Stimulated activated naive CD8-positive, alpha-beta T cell treated with anti-CD3 and anti-CD28 coated beads, Interleukin-15, amount 100 ng/mL, for 72 hours (primary cell): ENCODE measurements around the gene INHBC.
"Not testable (repeated sequence)": the region's sequence is repeated elsewhere in the genome, so short reads cannot be mapped to it uniquely, and the experiment has no call there.

ENCODE experiments used
- ATAC-seq: fragments of 150-1000 bp; cut with Tn5 transposase; 2 replicates; pipeline ENCODE4 v1.10.0; 2021; ENCODE audit warnings: mild to moderate bottlenecking, moderate library complexity
- DNase-seq, 2 donors: peaks; one replicate each; pipeline ENCODE4 v3.0.0; 2021 to 2022
- H3K27ac Mint-ChIP-seq, 2 donors: one replicate each; pipeline ENCODE4 v1.8.0; 2022; ENCODE audit warnings: mild to moderate bottlenecking in 2 of 2, mixed read lengths in 2 of 2, moderate library complexity in 2 of 2
- H3K27me3 Mint-ChIP-seq: one replicate; pipeline ENCODE4 v1.8.0; 2022; ENCODE audit warnings: mixed read lengths
- H3K4me1 Mint-ChIP-seq: one replicate; pipeline ENCODE4 v1.8.0; 2022; ENCODE audit warnings: mild to moderate bottlenecking, mixed read lengths
- H3K4me3 Mint-ChIP-seq, 2 donors: one replicate each; pipeline ENCODE4 v1.8.0; 2022; ENCODE audit warnings: mild to moderate bottlenecking in 2 of 2, mixed read lengths in 2 of 2, moderate library complexity in 1 of 2
- H3K9me3 Mint-ChIP-seq, 2 donors: one replicate each; pipeline ENCODE4 v1.8.0; 2022; ENCODE audit warnings: mixed read lengths in 2 of 2

The INHBC gene

DNA sequence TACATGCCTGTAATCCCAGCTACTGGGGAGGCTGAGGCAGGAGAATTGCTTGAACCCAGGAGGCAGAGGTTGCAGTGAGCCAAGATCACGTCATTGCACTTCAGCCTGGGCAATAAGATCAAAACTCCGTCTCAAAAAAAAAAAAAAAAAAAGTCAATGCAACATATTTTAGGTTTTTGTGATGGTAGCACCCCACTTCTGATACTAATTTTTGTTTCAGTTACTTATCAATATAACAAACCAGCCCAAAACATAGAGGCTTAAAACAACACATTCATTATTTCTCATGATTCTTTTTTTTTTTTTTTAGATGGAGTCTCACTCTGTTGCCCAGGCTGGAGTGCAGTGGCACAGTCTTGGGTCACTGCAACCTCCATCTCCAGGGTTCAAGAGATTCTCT lies 6.8 kb downstream of the INHBC start:
- not testable (repeated sequence) for H3K4me1 Mint-ChIP-seq, ATAC-seq, H3K27me3 Mint-ChIP-seq, DNase-seq, H3K27ac Mint-ChIP-seq, H3K4me3 Mint-ChIP-seq
- peaks cover 0 to 15% of the 10 kb centered on the region in 2 donors for H3K9me3 Mint-ChIP-seq

DNA sequence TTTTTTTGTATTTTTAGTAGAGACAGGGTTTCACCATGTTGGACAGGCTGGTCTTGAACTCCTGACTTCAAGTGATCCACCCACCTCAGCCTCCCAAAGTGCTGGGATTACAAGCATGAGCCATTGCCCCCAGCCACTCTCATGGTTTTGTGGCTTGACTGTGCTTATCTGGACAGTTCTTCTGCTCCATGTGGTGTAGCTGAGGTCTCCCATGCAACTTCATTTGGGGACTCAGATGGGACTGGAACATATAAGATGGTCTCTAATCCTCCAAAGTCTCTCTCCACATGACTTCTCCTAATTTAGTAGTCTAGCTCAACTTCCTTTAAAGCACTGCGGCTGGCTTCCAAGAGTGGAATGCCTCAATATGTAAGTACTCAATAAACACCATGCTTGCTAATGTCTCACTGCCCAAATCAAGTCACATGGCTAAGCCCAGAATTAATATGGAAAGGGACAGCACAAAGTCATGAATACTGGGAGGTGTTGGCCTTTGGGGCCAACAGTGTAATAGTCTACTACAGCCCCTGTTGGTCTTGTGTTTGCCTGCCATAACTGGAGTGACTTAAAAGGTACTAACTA lies 7.4 kb downstream of the INHBC start:
- Mint-ChIP-seq H3K4me3 (no peak overlapping the region), H3K4me1 (no peaks in the 10 kb centered on the region), H3K27ac (no peak overlapping the region), H3K9me3 (peaks cover 0 to 15% of the 10 kb centered on the region in 2 donors), H3K27me3 (peaks cover 8% of the 10 kb centered on the region)
- ATAC-seq (no peak), DNase-seq (no peak)

DNA sequence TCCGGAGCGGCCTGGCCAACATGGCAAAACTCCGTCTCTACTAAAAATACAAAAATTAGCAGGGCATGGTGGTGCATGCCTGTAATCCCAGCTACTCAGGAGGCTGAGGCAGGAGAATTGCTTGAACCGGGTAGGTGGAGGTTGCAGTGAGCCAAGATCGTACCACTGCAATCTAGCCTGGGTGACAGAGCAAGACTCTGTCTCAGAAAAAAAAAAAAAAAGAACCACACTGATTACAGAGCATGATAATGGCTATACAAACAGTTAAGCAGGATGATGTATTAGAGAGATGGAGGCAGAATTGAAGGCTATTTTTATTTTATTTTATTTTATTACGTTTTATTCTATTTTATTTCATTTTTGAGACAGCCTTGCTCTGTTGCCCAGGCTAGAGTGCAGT lies 9.8 kb downstream of the INHBC start:
- H3K4me3 Mint-ChIP-seq, H3K27me3 Mint-ChIP-seq, H3K4me1 Mint-ChIP-seq, ATAC-seq, DNase-seq, H3K27ac Mint-ChIP-seq: not testable (repeated sequence)
- peaks cover 0 to 15% of the 10 kb centered on the region in 2 donors for H3K9me3 Mint-ChIP-seq

DNA sequence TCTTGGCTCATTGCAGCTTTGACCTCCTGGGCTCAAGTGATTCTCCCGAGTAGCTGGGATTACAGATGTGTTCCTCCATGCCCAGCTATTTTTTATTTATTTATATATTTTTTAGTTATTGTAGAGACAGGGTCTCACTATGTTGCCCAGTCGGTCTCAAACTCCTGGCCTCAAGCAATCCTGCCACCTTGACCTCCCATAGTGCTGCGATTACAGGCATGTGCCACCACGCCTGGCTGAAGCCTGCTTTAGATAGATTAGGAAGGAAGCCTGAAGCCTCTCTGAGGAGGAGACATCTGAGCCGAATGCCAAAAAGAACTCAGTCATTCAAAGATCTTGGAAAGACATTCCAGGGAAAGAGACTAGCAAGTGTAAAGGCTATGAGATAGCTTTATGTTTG lies 10.2 kb downstream of the INHBC start:
- no peak overlapping the region for H3K4me3 Mint-ChIP-seq
- H3K27me3 Mint-ChIP-seq: peaks cover 8% of the 10 kb centered on the region
- DNase-seq (no peak), ATAC-seq (no peak)
- H3K9me3 Mint-ChIP-seq: peaks cover 0 to 15% of the 10 kb centered on the region in 2 donors
- H3K27ac Mint-ChIP-seq: no peak overlapping the region
- H3K4me1 Mint-ChIP-seq: no peaks in the 10 kb centered on the region

DNA sequence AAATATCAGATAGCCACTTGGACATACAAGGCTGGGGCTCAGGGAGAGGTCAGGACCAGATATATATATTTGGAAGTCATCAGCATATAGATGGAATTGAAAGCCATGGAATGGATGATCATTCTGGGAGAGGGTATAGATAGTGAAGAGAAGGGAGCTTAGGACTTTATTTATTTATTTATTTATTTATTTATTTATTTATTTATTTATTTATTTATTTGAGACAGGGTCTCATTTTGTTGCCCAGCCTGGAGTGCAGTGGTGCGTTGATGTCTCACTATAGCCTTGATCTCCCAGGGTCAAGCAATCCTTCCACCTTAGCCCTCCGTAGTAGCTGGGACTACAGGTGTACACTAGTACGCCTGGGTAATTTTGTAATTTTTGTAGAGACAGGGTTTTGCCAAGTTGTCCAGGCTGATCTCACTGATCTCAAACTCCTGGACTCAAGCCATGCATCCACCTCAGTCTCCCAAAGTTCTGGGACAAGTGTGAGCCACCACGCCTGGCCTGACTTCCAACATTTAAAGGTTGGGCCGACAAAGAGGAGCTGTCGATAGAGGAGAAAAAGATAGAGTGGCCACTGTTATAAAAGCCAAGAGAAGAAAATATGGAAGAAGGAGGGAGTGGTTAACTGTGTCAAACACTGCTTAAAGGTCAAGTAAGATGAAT lies 11.8 kb downstream of the INHBC start:
- Mint-ChIP-seq H3K4me1 (no peaks in the 10 kb centered on the region), H3K9me3 (peaks cover 0 to 8% of the 10 kb centered on the region in 2 donors), H3K27ac (no peak overlapping the region), H3K27me3 (no peaks in the 10 kb centered on the region), H3K4me3 (no peak overlapping the region)
- ATAC-seq (no peak), DNase-seq (no peak)

DNA sequence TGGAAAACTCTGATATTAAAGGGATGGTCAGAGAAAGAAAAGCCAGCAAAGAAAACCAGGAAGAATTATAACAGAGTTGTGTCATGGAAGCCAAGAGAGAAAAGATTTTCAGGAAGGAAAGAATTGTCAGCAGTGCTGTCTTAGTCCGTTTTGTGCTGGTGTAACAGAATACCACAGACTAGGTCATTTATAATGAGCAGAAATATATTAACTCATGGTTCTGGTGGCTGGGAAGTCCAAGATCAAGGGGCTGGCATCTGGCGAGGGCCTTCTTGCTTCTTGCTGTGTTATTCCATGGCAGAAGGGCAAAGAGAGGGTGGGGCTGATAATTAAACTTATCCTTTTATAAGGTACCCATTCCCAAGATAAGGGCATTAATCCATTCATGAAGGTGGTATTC lies 14.1 kb downstream of the INHBC start:
- Mint-ChIP-seq H3K4me3 (no peak overlapping the region), H3K4me1 (peaks cover 15% of the 10 kb centered on the region), H3K27me3 (no peaks in the 10 kb centered on the region), H3K9me3 (no peaks in the 10 kb centered on the region), H3K27ac (no peak overlapping the region)
- ATAC-seq: no peak
- DNase-seq: no peak

DNA sequence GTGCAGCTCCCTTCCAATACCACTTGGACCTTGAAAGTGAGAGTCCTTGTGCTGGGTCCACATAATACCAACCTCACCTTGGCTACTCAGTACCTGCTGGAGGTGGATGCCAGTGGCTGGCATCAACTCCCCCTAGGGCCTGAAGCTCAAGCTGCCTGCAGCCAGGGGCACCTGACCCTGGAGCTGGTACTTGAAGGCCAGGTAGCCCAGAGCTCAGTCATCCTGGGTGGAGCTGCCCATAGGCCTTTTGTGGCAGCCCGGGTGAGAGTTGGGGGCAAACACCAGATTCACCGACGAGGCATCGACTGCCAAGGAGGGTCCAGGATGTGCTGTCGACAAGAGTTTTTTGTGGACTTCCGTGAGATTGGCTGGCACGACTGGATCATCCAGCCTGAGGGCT lies 14.8 kb downstream of the INHBC start:
- Mint-ChIP-seq H3K27ac (no peak overlapping the region), H3K9me3 (no peaks in the 10 kb centered on the region), H3K4me1 (peaks cover 16% of the 10 kb centered on the region), H3K27me3 (no peaks in the 10 kb centered on the region), H3K4me3 (no peak overlapping the region)
- DNase-seq (no peak), ATAC-seq (no peak)

DNA sequence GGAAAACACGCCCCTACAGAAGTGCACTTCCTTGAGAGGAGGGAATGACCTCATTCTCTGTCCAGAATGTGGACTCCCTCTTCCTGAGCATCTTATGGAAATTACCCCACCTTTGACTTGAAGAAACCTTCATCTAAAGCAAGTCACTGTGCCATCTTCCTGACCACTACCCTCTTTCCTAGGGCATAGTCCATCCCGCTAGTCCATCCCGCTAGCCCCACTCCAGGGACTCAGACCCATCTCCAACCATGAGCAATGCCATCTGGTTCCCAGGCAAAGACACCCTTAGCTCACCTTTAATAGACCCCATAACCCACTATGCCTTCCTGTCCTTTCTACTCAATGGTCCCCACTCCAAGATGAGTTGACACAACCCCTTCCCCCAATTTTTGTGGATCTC lies 15.5 kb downstream of the INHBC start:
- H3K27ac Mint-ChIP-seq: no peak overlapping the region
- ATAC-seq (no peak), DNase-seq (no peak)
- no peaks in the 10 kb centered on the region for H3K9me3 Mint-ChIP-seq
- no peak overlapping the region for H3K4me3 Mint-ChIP-seq
- H3K27me3 Mint-ChIP-seq: no peaks in the 10 kb centered on the region
- peaks cover 21% of the 10 kb centered on the region for H3K4me1 Mint-ChIP-seq

DNA sequence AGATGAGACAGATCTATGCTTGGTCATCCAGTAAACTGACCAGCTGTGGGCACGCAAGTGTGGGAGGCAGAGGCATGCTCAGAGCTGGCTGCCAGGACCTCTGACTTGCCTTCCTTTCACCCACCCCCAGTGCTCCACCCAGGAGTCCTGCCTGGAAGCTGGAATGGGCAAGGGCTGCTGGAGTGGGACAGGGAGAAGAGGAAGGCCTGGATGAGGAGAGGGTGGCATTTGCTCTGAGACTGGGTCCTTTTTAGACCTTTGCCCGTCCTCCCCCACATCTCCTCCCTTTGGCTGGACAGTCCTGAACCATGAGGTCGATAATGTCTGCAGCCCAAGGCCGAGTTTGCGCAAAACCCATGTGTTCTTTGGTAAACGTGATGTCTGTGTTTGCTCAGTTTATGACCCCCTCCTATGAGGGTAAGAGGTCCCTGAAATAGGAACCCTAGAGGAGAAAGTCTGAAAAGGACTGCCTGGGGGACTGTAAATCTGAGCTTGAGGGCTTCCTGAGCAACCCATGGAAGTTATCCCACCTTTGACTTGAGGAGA lies 16.7 kb downstream of the INHBC start:
- ATAC-seq (no peak), DNase-seq (no peak)
- no peaks in the 10 kb centered on the region for H3K27me3 Mint-ChIP-seq
- peaks cover 34% of the 10 kb centered on the region for H3K4me1 Mint-ChIP-seq
- no peak overlapping the region for H3K4me3 Mint-ChIP-seq
- no peaks in the 10 kb centered on the region for H3K9me3 Mint-ChIP-seq
- no peak overlapping the region for H3K27ac Mint-ChIP-seq

DNA sequence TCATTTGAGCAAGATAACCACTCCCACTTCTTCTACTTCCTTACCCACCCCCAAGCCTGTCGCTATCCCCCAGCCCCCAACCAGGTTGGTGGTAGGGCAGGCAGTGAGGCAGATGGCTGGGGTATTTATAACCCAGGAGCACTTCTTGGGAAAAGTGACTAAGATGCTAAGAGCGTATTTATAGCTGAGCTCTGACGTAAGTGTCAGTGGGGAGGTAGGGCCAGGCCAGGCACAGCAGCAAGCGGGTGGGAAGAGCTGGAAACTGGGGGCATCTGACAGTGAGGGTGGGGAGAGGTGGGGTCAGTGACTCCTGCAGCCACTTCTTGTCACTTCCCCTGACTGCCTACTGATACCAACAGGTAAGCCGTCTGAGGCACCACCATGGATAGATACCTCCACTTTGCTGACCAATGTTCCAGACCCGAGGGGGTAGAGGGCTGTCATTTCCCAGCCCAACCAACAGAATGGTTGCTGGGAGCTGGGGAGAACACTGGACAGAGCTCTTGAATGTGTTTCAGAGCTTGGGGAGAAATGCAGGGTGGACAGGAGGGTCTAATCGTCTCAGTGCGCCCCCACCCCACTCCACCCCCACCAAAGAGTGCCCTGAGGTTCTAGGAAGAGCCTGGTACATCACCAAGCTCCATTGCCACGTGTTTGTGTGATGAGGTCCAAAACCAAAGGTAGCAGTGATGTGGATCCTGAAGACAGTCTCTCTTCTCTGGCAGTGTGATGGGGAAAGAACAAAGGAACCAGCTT lies 17.8 kb downstream of the INHBC start:
- DNase-seq: no peak
- no peak for ATAC-seq
- H3K27me3 Mint-ChIP-seq: no peaks in the 10 kb centered on the region
- H3K4me3 Mint-ChIP-seq: peak overlapping the region in 1 of 2 donors; percentile 22
- peaks cover 44% of the 10 kb centered on the region for H3K4me1 Mint-ChIP-seq
- no peak overlapping the region for H3K27ac Mint-ChIP-seq
- H3K9me3 Mint-ChIP-seq: no peaks in the 10 kb centered on the region

DNA sequence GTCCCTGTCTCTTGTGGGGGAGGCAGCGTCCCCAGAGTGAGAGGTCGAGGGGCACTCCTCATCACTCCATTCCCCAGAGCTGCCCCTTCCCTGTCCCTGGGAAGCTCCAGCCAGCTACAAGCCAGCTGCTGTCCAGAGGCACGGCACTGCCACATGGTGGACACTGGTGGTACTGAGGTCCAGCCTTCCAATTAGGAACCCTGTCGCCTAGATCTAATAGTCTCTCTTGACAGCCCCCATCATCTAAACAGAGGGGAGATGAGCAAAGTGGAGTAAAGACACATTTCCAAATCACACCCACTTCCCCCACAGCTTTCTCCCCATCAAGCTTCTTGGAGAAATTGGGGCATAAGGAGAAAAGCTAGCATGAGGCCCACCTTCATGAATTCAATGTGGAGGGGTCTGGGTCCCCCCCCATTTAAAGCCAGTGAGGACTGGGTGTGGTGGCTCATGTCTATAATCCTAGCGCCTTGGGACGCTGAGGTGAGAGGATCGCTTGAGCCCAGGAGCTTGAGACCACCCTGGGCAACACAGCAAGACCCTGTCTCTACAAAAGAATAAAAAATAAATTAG lies 18.4 kb downstream of the INHBC start:
- no peaks in the 10 kb centered on the region for H3K9me3 Mint-ChIP-seq
- peak overlapping the region in 1 of 2 donors; percentile 93 for H3K27ac Mint-ChIP-seq
- DNase-seq (peak in 1 of 2 donors; percentile 48), ATAC-seq (no peak)
- H3K4me1 Mint-ChIP-seq: peaks cover 51% of the 10 kb centered on the region
- H3K27me3 Mint-ChIP-seq: no peaks in the 10 kb centered on the region
- H3K4me3 Mint-ChIP-seq: peak overlapping the region; percentile 22 to 36

DNA sequence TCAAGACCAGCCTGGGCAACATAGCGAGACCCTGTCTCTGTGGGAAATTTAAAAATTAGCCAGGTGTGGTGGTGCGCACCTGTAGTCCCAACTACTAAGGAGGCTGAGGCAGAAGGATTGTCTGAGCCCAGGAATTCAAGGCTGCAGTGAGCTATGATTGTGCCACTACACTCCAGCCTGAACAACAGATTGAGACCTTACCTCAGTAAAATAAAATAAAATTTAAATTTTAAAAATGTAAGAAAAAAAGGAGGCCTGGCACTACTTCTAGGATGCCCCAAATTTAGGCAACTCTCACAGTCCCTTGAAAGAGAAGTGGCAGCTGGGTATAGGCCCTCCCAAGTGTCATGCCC lies 19.6 kb downstream of the INHBC start:
- Mint-ChIP-seq H3K9me3 (no peaks in the 10 kb centered on the region), H3K27ac (peak overlapping the region; percentile 97), H3K27me3 (no peaks in the 10 kb centered on the region), H3K4me1 (peaks cover 62% of the 10 kb centered on the region), H3K4me3 (peak overlapping the region; percentile 88 to 97)
- ATAC-seq (no peak), DNase-seq (no peak)

DNA sequence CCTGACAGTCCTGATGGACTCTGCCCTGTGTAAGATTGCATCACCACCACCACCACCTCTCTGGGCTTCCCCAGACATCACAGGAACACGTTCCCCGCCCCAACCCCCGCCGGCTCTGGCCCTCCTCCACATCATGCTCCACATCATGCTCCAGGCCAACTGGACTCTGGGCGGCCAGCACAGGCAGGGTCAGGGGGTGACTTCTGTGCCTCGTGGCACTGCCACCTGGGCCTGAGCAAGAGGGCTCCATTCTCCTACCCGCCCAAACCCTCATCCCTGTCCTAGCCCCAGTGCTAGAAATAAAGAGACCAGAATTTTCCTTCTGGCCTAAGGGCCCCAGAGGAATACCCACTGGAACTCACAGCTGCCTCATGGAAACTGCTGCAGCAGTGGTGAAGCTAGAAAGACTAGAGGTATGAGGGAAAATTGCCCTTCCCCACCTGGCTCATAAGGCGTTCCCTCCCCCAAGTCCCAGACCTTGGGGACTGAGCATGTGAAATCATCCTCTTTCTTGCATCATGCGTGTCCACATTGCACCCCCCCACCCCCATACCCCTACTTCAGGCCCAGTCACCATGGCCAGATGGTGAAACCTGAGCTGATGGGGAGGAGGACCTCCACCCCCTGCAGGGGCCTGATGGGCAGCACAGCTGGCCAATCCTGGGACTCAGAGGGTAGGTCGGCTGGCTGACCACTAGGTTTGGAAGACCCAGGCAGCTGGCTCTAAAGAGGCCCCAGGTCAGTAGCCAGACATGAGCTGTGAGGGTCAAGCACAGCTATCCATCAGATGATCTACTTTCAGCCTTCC lies 20.2 kb downstream of the INHBC start, which contains the start of gene INHBE:
Gene INHBE, plus strand, starts transcription at position 742 of the 808 bp plus-strand sequence. CDS start 230 bp downstream, outside the sequence.
- ATAC-seq (peak; percentile 63), DNase-seq (peak; percentile 57 to 81)
- peaks cover 68% of the 10 kb centered on the region for H3K4me1 Mint-ChIP-seq
- H3K9me3 Mint-ChIP-seq: no peaks in the 10 kb centered on the region
- peak within 1 kb of the TSS; percentile 97 for H3K27ac Mint-ChIP-seq
- H3K4me3 Mint-ChIP-seq: peak within 1 kb of the TSS; percentile 88 to 97
- no peaks in the 10 kb centered on the region for H3K27me3 Mint-ChIP-seq

DNA sequence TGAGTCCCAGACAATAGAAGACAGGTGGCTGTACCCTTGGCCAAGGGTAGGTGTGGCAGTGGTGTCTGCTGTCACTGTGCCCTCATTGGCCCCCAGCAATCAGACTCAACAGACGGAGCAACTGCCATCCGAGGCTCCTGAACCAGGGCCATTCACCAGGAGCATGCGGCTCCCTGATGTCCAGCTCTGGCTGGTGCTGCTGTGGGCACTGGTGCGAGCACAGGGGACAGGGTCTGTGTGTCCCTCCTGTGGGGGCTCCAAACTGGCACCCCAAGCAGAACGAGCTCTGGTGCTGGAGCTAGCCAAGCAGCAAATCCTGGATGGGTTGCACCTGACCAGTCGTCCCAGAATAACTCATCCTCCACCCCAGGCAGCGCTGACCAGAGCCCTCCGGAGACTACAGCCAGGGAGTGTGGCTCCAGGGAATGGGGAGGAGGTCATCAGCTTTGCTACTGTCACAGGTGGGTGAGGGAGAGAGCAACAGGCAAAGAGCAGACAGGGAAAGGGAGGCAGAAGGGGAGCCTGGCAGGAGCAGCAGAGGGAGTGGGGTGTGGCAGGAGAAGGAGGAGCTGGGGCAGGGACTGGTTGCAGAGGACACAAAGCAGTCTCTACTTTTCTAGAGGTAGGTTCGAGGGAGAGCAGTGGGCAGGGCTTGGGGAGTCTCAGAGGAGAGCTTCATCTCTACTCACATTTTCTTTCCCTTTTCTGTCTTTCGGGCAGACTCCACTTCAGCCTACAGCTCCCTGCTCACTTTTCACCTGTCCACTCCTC lies 21.0 kb downstream of the INHBC start:
- peak overlapping the region; percentile 97 for H3K27ac Mint-ChIP-seq
- H3K9me3 Mint-ChIP-seq: no peaks in the 10 kb centered on the region
- ATAC-seq (peak; percentile 25), DNase-seq (peak in 1 of 2 donors; percentile 47)
- peak overlapping the region; percentile 88 to 97 for H3K4me3 Mint-ChIP-seq
- H3K4me1 Mint-ChIP-seq: peaks cover 75% of the 10 kb centered on the region
- H3K27me3 Mint-ChIP-seq: peaks cover 6% of the 10 kb centered on the region
